ENCODE results near the gene WNT7B. TPM values are rescaled to one million over a fixed set of nuclear protein-coding genes. Genes with fewer than 3 reads are reported as not detected.

WNT7B gene
- total RNA-seq, 4 donors from 2014 or later, result not detected

- 82% methylated on average over 5 of the region's 7 CpGs; no CpG with 5 or more reads in 1 of the 2 donors for WGBS, 2 donors (ENCODE audit: low coverage in 1 of 2)
- no peak for TF ChIP-seq EP300 (IDR thresholded peaks at IDR 0.05; ENCODE audit: low read depth)
- no peak for TF ChIP-seq POLR2A (IDR thresholded peaks at IDR 0.05)
- no peak for TF ChIP-seq CTCF (IDR thresholded peaks at IDR 0.05)
- no peak for TF ChIP-seq POLR2AphosphoS5 (IDR thresholded peaks at IDR 0.05)
- no peak for DNase-seq
- no peaks in the 10 kb centered on the region for H3K4me1 ChIP-seq
- no peak overlapping the region for H3K27ac ChIP-seq
- H3K36me3 ChIP-seq, result no peaks in the 10 kb centered on the region
- H3K4me3 ChIP-seq, result no peak overlapping the region
- no peaks in the 10 kb centered on the region for H3K9me3 ChIP-seq
- H3K27me3 ChIP-seq, result peaks cover 38% of the 10 kb centered on the region
- in situ Hi-C loops (cut with MboI; ENCODE audit: low pct_ligation_motif_present in 1 of 4, low pct_unique_long_range_greater_than_20kb in 1 of 4, low sequenced_read_pairs in 3 of 4) (no loop called here), intact Hi-C loops (cut with DNase I; ENCODE audit: low total_unique reads) (no loop called here)
Observed at GRCh38 chr22:45963821-45964220, 13.1 kb downstream of the WNT7B start.

GRCh38 chr22:45962756-45963324, 14.1 kb downstream of the WNT7B start:
- in situ Hi-C loops (cut with MboI; ENCODE audit: low pct_ligation_motif_present in 1 of 4, low pct_unique_long_range_greater_than_20kb in 1 of 4, low sequenced_read_pairs in 3 of 4), result no loop called here
- H3K4me3 ChIP-seq, result no peak overlapping the region
- no peaks in the 10 kb centered on the region for H3K9me3 ChIP-seq
- intact Hi-C loops (cut with DNase I; ENCODE audit: low total_unique reads), result no loop called here
- H3K4me1 ChIP-seq, result no peaks in the 10 kb centered on the region
- TF ChIP-seq POLR2A (IDR thresholded peaks at IDR 0.05), result no peak
- no peak for TF ChIP-seq CTCF (IDR thresholded peaks at IDR 0.05)
- no peak for TF ChIP-seq EP300 (IDR thresholded peaks at IDR 0.05; ENCODE audit: low read depth)
- TF ChIP-seq POLR2AphosphoS5 (IDR thresholded peaks at IDR 0.05), result no peak
- H3K36me3 ChIP-seq, result no peaks in the 10 kb centered on the region
- no peak overlapping the region for H3K27ac ChIP-seq
- H3K27me3 ChIP-seq, result peaks cover 28% of the 10 kb centered on the region
- 63% methylated on average over 8 of the region's 12 CpGs; no CpG with 5 or more reads in 1 of the 2 donors for WGBS, 2 donors (ENCODE audit: low coverage in 1 of 2)
- DNase-seq, result no peak

- TF ChIP-seq CTCF (IDR thresholded peaks at IDR 0.05), result no peak
- no peak for TF ChIP-seq POLR2AphosphoS5 (IDR thresholded peaks at IDR 0.05)
- TF ChIP-seq POLR2A (IDR thresholded peaks at IDR 0.05), result no peak
- no peak for TF ChIP-seq EP300 (IDR thresholded peaks at IDR 0.05; ENCODE audit: low read depth)
- no peak for DNase-seq
- in situ Hi-C loops (cut with MboI; ENCODE audit: low pct_ligation_motif_present in 1 of 4, low pct_unique_long_range_greater_than_20kb in 1 of 4, low sequenced_read_pairs in 3 of 4) (no loop called here), intact Hi-C loops (cut with DNase I; ENCODE audit: low total_unique reads) (no loop called here)
- no peak overlapping the region for H3K27ac ChIP-seq
- no peaks in the 10 kb centered on the region for H3K36me3 ChIP-seq
- WGBS, 2 donors (ENCODE audit: low coverage in 1 of 2), result 80% methylated on average over 1 of the region's 1 CpG; no CpG with 5 or more reads in 1 of the 2 donors
- no peaks in the 10 kb centered on the region for H3K9me3 ChIP-seq
- H3K4me1 ChIP-seq, result no peaks in the 10 kb centered on the region
- peaks cover 23% of the 10 kb centered on the region for H3K27me3 ChIP-seq
- no peak overlapping the region for H3K4me3 ChIP-seq
Observed at GRCh38 chr22:45962434-45962718, 14.6 kb downstream of the WNT7B start.

- in situ Hi-C loops (cut with MboI; ENCODE audit: low pct_ligation_motif_present in 1 of 4, low pct_unique_long_range_greater_than_20kb in 1 of 4, low sequenced_read_pairs in 3 of 4) (no loop called here), intact Hi-C loops (cut with DNase I; ENCODE audit: low total_unique reads) (no loop called here)
- 78% methylated on average over 15 of the region's 17 CpGs; no CpG with 5 or more reads in 1 of the 2 donors for WGBS, 2 donors (ENCODE audit: low coverage in 1 of 2)
- DNase-seq, result no peak
- H3K9me3 ChIP-seq, result no peaks in the 10 kb centered on the region
- peaks cover 18% of the 10 kb centered on the region for H3K27me3 ChIP-seq
- no peak overlapping the region for H3K27ac ChIP-seq
- no peak overlapping the region for H3K4me3 ChIP-seq
- no peaks in the 10 kb centered on the region for H3K36me3 ChIP-seq
- H3K4me1 ChIP-seq, result no peaks in the 10 kb centered on the region
- no peak for TF ChIP-seq POLR2A (IDR thresholded peaks at IDR 0.05)
- no peak for TF ChIP-seq POLR2AphosphoS5 (IDR thresholded peaks at IDR 0.05)
- TF ChIP-seq EP300 (IDR thresholded peaks at IDR 0.05; ENCODE audit: low read depth), result no peak
- no peak for TF ChIP-seq CTCF (IDR thresholded peaks at IDR 0.05)
Observed at GRCh38 chr22:45961679-45962433, 15.1 kb downstream of the WNT7B start.

Data from transverse colon (tissue), 4 donors.